GM20431 (cell line): ENCODE measurements around the gene TLK1.
"Not testable (repeated sequence)": the region's sequence is repeated elsewhere in the genome, so short reads cannot be mapped to it uniquely, and the experiment has no call there.

ENCODE experiments used
- in situ Hi-C: fragments of 300-500 bp; cut with MseI, MboI; formaldehyde crosslinking; loops from one replicate; pipeline ENCODE4 v1.15.0; 2020; ENCODE audit warnings: low sequenced_read_pairs; ENCODE audit not compliant: unreplicated experiment

The TLK1 gene

GRCh38 chr2:171089489-171089888, 71.2 kb downstream of the TLK1 start:
- in situ Hi-C loops = no loop called here

DNA sequence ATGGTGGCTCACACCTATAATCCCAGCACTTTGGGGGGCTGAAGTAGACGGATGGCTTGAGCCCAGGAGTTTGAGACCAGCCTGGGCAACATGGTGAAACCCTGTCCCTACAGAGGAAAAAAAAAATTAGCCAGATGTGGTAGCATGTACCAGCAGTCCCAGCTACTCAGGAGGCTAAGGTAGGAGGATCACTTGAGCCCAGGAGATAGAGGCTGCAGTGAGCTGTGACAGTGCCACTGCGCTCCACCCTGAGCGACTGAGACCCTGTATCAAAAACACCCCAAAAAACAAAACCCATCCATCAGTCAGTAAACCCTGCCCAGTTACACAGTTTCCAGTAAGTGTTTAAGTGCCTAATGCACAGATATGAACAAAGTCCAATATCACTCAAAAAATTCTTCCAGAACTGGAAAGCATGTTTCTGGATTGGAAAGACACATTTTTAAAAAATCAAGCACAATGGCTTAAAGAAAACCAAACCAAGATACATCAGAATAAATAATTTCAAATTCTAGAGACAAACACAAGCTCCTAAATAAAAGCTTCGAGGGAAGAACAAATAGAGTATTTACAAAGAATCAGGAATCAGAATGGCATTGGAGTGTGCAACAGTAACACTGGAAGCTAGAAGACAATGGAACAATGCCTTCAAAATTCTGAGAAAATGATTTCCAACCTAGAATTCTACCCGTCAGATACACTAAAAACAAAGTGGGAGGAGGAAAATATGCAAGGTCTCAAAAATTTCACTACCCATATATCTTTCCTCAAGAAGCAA, 72.4 kb downstream of the TLK1 start:
- in situ Hi-C loops = no loop called here

DNA sequence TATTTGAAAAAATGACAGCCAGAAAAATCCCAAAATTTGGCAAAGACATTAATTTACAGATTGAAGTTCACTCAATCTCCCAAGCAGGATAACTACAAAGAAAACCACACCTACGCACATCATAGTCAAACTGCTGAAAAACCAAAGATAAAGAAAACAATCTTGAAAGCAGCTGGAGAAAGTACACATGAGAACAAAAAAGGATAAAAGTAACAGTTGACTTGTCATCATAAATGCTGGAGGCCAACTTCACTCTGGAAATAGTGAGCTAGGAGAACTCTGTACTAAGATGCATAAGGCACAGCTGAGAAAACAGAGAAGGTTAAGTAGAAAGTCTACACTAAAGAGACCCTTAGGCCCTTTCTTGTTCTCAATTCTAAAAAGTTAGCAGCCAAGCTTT, 73.1 kb downstream of the TLK1 start:
- in situ Hi-C loops = no loop called here

DNA sequence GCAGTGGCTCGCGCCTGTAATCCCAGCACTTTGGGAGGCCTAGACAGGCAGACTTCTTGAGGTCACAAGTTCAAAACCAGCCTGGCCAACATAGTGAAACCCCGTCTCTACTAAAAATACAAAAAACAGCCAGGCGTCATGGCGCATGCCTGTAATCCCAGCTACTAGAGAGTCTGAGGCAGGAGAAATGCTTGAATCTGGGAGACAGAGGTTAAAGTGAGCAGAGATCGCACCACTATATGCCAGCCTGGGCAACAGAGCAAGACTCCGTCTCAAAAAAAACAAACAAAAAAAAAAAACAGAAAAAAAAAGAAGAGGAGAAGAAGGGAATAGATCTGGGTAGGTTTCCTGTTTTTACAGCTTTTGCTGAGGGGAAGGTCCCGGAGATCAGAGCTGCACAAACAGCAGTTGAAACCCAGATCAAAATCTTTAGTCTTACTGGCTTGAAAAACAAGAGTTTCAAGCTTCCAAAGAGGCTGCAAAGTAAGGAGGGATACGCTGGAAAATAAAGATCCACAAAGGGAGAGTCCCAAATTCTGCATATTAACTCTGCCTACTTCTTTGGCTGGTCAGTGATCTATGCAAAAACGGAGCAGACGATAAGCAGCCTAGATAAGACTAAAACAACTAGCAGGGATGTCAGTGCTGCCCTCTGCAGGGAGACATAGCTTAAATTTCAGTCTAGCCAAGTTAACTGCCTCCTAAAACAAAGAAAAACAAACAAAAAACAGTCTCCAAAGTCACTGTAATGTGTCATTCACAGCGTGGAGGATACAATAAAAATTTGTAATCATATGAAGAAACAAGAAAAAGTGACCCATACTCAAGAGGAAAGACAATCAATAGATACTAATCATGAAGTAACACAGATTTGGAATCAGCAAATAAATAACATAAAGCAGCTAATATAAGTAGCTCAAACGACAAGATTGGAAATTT, 74.1 kb downstream of the TLK1 start:
- in situ Hi-C loops = no loop called here

- in situ Hi-C loops = no loop called here
Observed at GRCh38 chr2:171084128-171084527, 76.6 kb downstream of the TLK1 start.

- in situ Hi-C loops = no loop called here
Observed at GRCh38 chr2:171083451-171083850, 77.2 kb downstream of the TLK1 start.

- in situ Hi-C loops = no loop called here
Observed at GRCh38 chr2:171081649-171082111, 79.0 kb downstream of the TLK1 start.

- in situ Hi-C loops = no loop called here
Observed at GRCh38 chr2:171080607-171081006, 80.1 kb downstream of the TLK1 start.

DNA sequence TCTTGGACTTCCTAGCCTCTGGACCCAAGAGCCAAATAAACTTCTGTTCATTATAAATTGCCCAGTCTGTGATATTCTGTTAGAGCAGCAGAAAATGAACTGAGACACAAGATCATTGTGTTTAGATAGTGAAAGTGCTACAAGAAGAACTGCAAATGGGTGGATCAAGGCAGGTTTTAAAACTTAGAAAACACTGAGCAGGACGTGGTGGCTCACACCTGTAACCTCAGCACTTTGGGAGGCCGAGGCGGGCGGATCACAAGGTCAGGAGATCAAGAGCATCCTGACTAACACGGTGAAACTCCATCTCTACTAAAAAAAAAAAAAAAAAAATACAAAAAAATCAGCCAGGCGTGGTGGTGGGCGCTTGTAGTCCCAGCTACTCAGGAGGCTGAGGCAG, 84.3 kb downstream of the TLK1 start:
- in situ Hi-C loops = not testable (repeated sequence)

GRCh38 chr2:171072164-171072563, 88.5 kb downstream of the TLK1 start:
- in situ Hi-C loops = no loop called here

GRCh38 chr2:171069286-171069956, 91.3 kb downstream of the TLK1 start:
- in situ Hi-C loops = no loop called here

DNA sequence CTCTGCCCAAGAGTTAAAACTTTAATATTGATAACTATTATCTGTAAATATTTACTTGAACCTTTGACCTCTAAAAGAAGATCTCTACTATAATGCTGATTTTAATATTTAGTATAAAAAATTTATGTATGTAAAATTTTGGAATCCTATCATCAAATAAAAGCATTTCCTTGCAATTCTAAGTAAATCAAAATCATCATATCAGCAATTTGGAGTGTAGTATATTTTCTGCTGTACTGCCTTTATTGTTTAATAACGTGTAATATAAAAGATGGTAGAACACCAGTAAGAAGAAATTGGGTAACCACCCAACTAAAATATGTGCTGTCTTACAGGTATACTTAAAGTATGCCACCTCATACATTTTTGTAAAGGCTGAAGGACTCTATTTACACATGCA, 94.6 kb downstream of the TLK1 start:
- in situ Hi-C loops = no loop called here

GRCh38 chr2:171057575-171057974, 103.1 kb downstream of the TLK1 start:
- in situ Hi-C loops = no loop called here

GRCh38 chr2:171056307-171056706, 104.4 kb downstream of the TLK1 start:
- in situ Hi-C loops = no loop called here

DNA sequence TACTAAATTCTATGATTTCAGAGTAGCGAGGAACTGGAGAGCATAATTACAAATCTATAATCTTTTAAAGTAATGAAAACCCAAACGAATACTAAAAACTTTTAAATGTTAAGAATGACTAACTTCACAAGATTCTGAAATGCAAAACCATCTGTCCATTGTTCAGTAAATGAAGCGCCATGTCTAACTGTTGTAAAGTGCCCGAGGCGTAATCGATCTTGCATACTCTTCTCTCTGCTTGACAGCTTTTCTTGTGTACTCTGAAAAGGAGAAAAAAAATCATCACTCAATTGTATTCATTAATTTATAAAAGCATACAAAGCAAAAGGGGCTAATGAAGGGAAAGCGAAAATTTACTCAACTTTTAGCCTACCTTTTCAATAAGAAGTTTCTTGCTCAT, 111.0 kb downstream of the TLK1 start:
- in situ Hi-C loops = no loop called here

DNA sequence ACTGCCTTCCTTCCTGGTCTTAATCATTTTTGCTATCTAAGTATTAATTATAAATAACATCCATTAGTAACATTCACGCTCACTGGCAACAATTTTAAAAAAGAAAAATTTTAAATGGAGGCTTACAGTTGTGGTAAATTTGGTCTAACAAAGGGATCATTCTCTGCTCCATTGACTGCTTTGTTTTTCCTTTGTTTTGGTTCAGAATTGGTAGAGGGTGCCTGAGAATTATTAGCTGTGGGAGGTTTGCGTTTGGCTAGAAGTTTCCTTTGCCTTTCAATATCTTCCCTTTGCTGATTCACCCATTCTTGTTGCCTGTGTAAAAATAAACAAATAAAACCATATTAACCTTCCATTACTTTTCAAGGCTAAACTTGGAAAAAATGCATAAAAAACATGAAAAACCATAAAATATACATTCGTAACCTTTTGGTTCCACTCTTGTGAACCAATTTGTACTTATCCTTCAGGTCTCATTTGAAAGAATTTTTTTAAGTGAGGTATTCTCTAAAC, 114.6 kb downstream of the TLK1 start:
- in situ Hi-C loops = no loop called here

- in situ Hi-C loops = no loop called here
Observed at GRCh38 chr2:171044416-171044815, 116.3 kb downstream of the TLK1 start.

DNA sequence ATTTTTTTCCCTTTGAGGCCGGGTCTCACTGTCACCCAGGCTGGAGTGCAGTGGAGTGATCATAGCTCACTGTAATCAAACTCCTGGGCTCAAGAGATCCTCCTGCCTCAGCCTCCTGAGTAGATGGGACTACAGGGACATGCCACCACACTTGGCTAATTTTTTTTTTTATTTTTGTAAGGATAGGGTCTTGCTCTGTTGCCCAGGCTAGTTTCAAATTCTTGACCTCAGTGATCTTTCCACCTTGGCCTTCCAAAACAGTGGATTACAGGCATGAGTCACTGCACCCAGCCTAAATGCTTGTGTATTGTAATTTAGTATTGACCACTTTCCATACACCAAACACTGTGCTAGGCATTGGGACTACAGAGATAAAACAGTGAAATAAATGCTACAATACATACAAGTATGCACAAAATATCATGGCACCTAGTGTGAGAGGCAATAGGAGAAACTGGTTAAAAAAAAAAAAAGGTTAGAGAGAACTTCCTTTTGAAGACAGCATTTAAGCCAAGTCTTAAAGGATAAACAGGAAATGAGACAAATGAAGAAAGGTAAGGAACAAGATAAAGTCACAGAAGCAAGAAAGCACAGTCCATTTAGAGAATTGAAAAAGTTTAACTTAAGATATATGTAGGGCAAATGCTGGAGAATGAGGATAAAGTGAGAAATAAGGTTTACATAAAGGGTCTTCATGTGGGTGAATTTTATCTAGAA, 118.3 kb downstream of the TLK1 start:
- in situ Hi-C loops = no loop called here

- in situ Hi-C loops = no loop called here
Observed at GRCh38 chr2:171036532-171036931, 124.2 kb downstream of the TLK1 start.

- in situ Hi-C loops = no loop called here
Observed at GRCh38 chr2:171034315-171034714, 126.4 kb downstream of the TLK1 start.
